LNCAP (cell line): Measurements from ENCODE around the gene CRTC2.

Source experiments
- TF ChIP-seq, protein P1 (sequence below): fragments of 450-650 bp; IDR thresholded peaks from 2 replicates; pipeline ENCODE4 v1.5.1; 2017; ENCODE audit warnings: mild to moderate bottlenecking

The CRTC2 gene

DNA sequence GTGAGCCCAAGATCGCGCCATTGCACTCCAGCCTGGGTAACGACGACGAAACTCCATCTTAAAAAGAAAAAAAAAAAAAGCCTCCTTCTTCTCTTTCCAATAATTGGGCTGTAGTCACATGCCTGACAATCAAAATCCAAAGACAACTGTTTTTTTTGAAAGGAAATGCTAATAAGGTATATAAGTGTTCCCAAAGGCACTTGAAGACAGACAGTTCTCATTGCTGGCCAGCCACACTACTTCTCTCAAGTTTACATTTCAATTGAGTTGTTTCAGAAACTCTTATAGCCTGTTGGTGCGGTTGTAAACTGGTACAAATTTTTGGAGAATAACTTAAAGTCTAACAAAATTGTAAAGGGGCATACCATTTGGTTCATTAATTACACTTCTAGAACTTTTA lies 58.9 kb downstream of the CRTC2 start:
- TF ChIP-seq, protein P1, sequence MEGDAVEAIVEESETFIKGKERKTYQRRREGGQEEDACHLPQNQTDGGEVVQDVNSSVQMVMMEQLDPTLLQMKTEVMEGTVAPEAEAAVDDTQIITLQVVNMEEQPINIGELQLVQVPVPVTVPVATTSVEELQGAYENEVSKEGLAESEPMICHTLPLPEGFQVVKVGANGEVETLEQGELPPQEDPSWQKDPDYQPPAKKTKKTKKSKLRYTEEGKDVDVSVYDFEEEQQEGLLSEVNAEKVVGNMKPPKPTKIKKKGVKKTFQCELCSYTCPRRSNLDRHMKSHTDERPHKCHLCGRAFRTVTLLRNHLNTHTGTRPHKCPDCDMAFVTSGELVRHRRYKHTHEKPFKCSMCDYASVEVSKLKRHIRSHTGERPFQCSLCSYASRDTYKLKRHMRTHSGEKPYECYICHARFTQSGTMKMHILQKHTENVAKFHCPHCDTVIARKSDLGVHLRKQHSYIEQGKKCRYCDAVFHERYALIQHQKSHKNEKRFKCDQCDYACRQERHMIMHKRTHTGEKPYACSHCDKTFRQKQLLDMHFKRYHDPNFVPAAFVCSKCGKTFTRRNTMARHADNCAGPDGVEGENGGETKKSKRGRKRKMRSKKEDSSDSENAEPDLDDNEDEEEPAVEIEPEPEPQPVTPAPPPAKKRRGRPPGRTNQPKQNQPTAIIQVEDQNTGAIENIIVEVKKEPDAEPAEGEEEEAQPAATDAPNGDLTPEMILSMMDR: no peak
